DOHH2 (cell line): Measurements from ENCODE around the gene MECP2.

Experiments used
- CTCF ChIP-seq: fragments of 200-600 bp; sonication (generic); IDR thresholded peaks from one replicate; pipeline ENCODE4 v1.5.1; 2014; ENCODE audit warnings: antibody characterized with exemption, mild to moderate bottlenecking, low read depth, low read length; ENCODE audit not compliant: poor library complexity, severe bottlenecking
- EZH2phosphoT487 ChIP-seq: fragments of 200-600 bp; sonication (generic); IDR thresholded peaks from 2 replicates; pipeline ENCODE4 v1.6.1; 2017; ENCODE audit warnings: borderline replicate concordance, mild to moderate bottlenecking, antibody characterized with exemption, low read length, moderate library complexity, mixed read lengths

DNA sequence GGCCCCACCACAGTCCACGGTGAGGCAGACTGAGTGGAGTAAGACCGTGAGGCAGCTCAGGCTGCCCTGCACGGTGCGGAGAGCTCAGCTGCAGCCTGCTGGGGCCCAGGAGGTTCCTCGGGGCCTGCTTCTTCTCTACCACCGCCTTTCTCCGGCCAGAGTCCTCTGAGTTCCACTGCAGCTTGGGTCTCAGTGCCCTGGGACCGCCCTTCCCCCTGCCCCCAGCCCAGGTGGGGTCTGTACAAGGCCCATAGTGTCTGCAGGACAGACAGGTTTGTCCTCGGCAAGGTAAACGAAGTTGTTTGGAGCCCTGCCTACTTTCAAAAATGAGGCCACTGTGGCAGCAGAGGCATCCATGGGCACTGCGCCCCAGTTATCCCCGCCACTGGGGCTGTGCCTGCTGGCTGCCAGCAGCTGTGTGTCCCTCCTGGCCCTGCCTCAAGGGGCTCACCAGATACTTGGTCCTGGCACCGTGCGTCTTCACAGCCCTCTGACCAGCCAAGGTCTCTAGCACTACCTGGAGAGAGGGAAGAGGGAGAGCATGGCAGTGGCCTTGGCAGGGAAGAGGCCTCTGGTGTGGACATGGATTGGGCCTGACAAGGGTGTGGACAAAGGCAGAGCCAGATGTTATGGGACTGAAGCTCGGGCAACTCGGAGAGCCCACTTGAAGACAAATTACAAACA lies 81.8 kb downstream of the MECP2 start:
- TF ChIP-seq CTCF, result no peak
- no peak for TF ChIP-seq EZH2phosphoT487
